ENCODE results near the gene TMC6.

DNA sequence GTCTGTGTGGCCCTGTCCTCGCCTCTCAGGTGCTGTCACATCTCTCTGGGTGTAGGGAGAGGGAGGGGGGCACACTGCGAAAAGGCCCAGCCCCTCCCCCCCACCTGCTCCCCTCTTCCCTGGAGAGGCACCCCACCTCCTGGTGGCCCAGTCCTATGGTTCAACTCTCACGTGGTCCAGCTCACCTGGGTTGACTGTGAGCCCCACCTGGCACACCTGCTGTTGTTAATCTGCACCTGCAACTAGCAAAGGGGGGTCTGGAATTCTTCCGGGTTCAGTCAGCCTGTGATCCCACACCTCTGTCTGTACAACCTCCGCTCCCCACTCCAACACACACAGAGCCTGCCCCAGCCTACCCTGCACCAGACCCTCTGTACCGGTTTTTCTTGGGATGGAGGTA, 37.9 kb upstream of the TMC6 start:
- TF ChIP-seq TAF1 (conservative IDR thresholded peaks at IDR 0.05) (no peak), GABPA (IDR thresholded peaks at IDR 0.05 in 1 of 2, conservative IDR thresholded peaks at IDR 0.05 in 1 of 2) (no peak), NR2F2 (IDR thresholded peaks at IDR 0.05) (no peak), FOXA2 (IDR thresholded peaks at IDR 0.05) (no peak), YY1 (IDR thresholded peaks at IDR 0.05) (no peak), JUND (IDR thresholded peaks at IDR 0.05) (no peak)
- TF ChIP-seq, protein P1, sequence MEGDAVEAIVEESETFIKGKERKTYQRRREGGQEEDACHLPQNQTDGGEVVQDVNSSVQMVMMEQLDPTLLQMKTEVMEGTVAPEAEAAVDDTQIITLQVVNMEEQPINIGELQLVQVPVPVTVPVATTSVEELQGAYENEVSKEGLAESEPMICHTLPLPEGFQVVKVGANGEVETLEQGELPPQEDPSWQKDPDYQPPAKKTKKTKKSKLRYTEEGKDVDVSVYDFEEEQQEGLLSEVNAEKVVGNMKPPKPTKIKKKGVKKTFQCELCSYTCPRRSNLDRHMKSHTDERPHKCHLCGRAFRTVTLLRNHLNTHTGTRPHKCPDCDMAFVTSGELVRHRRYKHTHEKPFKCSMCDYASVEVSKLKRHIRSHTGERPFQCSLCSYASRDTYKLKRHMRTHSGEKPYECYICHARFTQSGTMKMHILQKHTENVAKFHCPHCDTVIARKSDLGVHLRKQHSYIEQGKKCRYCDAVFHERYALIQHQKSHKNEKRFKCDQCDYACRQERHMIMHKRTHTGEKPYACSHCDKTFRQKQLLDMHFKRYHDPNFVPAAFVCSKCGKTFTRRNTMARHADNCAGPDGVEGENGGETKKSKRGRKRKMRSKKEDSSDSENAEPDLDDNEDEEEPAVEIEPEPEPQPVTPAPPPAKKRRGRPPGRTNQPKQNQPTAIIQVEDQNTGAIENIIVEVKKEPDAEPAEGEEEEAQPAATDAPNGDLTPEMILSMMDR (IDR thresholded peaks at IDR 0.05; ENCODE audit: low read depth, low read length, missing input control), result no peak
- TF ChIP-seq, protein P2, sequence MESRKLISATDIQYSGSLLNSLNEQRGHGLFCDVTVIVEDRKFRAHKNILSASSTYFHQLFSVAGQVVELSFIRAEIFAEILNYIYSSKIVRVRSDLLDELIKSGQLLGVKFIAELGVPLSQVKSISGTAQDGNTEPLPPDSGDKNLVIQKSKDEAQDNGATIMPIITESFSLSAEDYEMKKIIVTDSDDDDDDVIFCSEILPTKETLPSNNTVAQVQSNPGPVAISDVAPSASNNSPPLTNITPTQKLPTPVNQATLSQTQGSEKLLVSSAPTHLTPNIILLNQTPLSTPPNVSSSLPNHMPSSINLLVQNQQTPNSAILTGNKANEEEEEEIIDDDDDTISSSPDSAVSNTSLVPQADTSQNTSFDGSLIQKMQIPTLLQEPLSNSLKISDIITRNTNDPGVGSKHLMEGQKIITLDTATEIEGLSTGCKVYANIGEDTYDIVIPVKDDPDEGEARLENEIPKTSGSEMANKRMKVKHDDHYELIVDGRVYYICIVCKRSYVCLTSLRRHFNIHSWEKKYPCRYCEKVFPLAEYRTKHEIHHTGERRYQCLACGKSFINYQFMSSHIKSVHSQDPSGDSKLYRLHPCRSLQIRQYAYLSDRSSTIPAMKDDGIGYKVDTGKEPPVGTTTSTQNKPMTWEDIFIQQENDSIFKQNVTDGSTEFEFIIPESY (IDR thresholded peaks at IDR 0.05), result no peak
- TF ChIP-seq, protein P3, sequence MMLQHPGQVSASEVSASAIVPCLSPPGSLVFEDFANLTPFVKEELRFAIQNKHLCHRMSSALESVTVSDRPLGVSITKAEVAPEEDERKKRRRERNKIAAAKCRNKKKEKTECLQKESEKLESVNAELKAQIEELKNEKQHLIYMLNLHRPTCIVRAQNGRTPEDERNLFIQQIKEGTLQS (IDR thresholded peaks at IDR 0.05), result no peak
- TF ChIP-seq, protein P4, sequence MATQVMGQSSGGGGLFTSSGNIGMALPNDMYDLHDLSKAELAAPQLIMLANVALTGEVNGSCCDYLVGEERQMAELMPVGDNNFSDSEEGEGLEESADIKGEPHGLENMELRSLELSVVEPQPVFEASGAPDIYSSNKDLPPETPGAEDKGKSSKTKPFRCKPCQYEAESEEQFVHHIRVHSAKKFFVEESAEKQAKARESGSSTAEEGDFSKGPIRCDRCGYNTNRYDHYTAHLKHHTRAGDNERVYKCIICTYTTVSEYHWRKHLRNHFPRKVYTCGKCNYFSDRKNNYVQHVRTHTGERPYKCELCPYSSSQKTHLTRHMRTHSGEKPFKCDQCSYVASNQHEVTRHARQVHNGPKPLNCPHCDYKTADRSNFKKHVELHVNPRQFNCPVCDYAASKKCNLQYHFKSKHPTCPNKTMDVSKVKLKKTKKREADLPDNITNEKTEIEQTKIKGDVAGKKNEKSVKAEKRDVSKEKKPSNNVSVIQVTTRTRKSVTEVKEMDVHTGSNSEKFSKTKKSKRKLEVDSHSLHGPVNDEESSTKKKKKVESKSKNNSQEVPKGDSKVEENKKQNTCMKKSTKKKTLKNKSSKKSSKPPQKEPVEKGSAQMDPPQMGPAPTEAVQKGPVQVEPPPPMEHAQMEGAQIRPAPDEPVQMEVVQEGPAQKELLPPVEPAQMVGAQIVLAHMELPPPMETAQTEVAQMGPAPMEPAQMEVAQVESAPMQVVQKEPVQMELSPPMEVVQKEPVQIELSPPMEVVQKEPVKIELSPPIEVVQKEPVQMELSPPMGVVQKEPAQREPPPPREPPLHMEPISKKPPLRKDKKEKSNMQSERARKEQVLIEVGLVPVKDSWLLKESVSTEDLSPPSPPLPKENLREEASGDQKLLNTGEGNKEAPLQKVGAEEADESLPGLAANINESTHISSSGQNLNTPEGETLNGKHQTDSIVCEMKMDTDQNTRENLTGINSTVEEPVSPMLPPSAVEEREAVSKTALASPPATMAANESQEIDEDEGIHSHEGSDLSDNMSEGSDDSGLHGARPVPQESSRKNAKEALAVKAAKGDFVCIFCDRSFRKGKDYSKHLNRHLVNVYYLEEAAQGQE (IDR thresholded peaks at IDR 0.05), result no peak
- TF ChIP-seq, protein P5, sequence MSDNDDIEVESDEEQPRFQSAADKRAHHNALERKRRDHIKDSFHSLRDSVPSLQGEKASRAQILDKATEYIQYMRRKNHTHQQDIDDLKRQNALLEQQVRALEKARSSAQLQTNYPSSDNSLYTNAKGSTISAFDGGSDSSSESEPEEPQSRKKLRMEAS (IDR thresholded peaks at IDR 0.05), result no peak
